ENCODE data around the gene HOXD1.

Gene HOXD1

DNA sequence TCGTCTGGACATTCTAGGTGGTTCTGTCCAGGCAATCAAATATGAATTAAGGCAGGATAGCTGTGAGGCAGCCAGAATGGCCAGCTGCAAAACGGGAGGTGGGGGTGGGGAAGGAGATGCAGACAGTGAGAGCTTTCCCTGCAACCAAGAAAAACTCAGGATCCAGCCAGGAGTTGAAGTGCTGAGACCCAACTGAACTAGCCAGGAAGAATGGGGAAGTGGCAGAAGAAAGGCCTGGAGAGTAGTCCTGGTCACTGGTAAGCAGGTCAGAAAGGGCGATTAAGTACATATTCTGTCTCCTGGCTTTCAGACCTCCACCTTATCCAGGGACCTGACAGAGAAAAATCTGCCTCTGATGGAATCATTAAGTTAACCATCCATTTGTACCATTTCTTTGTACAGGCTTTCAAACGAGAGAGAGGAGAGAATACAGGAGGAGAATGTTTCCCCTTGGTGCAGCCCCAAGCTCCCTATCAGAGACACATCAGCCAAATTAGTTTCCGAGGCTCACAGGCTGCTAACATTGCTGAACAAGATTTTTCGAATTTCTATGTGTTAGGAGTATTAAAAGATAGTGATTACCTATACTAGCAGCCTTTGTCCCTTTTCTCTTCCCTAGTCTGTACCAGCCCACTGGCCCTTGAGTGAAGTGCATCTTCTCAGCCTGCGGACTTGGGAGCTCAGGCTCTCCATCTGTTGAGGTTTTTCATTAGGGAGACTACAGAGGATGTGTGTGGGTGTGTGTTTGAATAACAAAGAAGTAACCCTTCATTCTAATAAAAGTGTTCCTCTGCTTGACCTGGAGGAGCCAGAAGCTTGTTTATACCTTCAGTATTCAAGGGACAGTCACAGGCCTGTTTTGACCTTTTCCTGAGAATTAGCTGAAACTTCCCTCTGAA, 12.5 kb upstream of the HOXD1 start:
- Histone ChIP-seq H3K27ac (no peak overlapping the region), H3K4me3 (no peak overlapping the region)

DNA sequence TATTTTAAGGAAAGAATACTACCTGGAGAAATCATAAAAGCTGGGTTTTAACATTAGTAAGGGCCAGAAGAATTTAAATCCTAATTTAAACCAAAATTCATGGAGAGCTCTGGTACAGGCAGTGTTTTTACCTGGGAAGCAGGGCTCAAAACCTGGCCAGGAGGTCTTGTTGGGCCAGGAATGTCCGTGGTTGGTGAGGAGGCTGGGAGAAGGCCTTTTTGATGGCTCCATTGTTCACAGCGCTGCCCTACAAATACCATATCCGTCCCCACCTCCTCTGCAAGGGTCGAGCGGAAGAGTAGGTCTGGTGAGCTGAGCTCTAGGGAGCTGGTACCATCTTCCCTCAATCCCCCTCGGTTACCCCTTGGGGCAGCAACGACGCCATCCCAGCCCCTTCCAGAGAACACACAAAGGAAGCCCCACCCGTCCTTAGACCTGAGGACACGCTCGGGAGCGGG, 10.9 kb upstream of the HOXD1 start:
- peak overlapping the region; percentile 18 to 44 (median 28) for H3K4me3 ChIP-seq
- H3K27ac ChIP-seq, result peak overlapping the region in 6 of 21 experiments; percentile 12 to 63 (median 33)

DNA sequence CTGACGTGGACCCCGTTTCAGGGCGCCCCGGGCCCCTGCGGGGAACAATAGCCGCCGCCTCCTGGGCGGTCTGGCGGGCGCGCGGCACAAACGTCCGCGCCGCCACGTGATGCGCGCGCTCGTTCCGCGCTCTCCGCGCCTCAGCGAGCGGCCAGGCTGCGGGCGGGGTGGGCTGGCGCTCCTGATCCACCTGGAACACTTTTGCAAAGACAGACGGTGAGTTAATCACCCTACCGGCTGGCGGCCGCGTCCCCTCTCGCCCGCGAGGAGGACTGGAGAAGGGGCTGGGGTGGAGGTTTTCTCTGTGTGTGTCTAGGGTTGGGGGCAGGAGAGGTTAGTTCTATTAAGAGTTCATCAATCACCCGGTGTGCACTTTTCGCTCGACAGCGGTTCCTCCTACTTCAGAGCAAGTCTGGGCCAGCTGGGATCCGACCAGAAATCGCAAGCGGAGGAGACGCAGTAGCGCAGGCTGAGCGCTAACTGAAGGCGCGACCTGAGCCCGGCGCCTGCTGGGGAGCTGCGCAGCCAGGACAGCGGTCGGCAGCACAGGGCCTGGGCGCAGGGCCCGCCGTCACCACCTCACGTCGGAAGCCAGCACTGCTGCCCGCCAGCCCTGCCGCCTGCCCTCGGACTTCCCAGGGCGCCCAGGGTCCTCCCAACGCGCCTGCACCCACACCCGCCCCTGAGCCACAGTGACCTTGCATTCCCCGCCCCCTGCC, 10.3 kb upstream of the HOXD1 start:
- H3K4me3 ChIP-seq, result peak overlapping the region; percentile 18 to 44 (median 28)
- peak overlapping the region in 8 of 21 experiments; percentile 12 to 63 (median 46) for H3K27ac ChIP-seq

DNA sequence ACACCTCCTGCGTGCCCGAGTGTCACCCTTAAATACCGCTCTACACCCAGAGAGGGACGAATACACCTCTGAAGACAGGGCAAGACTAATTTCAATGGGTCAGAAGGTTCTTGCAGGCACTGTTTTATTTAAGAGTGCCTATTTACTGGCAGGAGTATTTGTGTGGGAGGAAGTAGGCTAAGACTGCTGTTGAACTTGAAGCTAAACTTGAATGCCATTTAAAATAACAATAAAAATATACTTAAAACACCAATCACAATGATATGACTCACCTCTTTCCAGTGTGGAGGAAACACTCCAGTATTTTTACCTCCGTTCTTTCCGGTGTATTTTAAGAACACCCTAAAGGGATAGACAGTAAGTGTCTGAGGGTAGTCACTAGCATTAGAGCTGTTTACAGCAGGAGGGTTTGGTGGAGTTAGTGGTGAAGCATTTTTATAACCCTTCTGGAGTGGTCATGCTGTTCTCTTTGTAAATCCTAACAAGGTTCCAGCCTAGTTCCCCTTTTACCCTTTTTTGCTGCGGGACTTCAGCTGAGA, 9.6 kb upstream of the HOXD1 start:
- Histone ChIP-seq H3K27ac (peak overlapping the region in 3 of 21 experiments; percentile 48 to 63 (median 59)), H3K4me3 (peak overlapping the region in 6 of 7 experiments; percentile 18 to 44 (median 28))

DNA sequence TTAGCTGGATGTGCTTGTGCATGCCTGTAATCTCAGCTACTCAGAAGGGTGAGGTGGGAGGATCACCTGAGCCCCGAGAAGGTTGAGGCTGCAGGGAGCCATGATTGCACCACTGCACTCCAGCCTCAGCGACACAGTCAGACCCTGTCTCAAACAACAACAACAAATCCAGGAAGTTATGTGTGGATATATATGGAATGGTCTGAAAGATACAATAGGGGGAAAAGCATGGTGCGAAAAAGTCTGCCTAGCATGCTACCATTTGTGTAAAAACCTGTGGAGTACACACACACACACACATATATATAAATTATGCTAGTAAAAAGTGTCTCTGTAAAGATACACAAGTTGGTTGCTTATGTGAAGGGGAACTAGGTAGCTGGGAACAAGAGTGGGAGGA, 6.9 kb upstream of the HOXD1 start:
- Histone ChIP-seq H3K4me3 (no peak overlapping the region), H3K27ac (no peak overlapping the region)

DNA sequence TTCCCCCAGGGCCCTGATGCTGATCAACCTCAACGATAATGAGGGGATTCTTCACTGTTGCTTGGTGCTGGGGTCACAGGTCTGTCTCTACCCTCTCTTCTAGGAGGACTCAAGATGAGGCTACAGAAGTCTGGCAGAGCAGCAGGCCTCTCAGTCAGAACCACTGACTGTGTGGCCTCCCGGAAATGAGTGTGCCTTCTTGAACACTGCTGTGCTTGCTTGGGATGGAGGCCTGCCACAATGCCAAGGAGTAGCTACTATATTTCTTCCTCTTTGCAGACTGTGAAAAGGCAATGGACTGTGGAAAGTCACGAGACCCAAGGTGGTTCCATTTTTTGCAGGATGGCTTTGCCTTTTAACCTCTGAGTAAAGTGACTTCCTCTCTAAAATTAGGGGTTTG, 5.8 kb upstream of the HOXD1 start:
- Histone ChIP-seq H3K4me3 (no peak overlapping the region), H3K27ac (no peak overlapping the region)

DNA sequence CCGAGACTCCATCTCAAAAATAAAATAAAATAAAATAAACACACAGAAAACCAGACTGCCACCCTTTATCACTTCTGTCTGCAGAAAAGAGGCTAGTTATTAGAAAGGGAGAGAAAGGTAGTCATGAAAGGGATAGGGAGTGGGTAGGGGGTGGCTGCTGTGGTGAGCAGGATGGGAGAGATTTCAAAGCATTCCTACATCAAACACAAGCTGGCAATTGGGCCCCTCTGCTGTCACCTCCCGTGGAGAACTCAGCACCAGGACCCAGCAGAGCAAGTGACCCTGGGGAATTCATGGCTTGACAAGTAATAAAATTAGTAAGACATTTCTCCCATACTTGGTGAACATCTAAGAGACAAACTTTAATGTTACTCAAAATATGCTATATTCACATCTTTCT, 3.7 kb upstream of the HOXD1 start:
- Histone ChIP-seq H3K4me3 (no peak overlapping the region), H3K27ac (no peak overlapping the region)

DNA sequence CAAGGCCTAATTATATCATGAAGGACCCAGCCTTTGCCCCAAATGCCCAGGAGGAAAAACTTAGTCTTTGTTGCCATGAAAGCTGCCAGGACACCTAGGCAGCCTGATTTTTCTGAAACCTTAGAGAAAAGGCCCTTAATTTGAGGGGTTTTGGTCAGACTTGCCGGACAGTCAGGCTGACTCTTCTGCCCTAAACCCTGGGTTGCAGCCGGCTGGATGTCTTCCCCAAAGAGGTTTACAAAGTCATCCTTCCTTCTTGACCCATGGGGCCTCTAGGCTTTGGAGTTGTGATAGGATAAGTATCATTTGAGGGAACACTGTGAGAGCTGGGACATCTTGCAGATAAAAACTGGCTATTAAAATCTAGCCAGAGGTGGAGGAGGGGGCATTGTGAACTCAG, 2.4 kb upstream of the HOXD1 start:
- no peak overlapping the region for H3K27ac ChIP-seq
- no peak overlapping the region for H3K4me3 ChIP-seq

DNA sequence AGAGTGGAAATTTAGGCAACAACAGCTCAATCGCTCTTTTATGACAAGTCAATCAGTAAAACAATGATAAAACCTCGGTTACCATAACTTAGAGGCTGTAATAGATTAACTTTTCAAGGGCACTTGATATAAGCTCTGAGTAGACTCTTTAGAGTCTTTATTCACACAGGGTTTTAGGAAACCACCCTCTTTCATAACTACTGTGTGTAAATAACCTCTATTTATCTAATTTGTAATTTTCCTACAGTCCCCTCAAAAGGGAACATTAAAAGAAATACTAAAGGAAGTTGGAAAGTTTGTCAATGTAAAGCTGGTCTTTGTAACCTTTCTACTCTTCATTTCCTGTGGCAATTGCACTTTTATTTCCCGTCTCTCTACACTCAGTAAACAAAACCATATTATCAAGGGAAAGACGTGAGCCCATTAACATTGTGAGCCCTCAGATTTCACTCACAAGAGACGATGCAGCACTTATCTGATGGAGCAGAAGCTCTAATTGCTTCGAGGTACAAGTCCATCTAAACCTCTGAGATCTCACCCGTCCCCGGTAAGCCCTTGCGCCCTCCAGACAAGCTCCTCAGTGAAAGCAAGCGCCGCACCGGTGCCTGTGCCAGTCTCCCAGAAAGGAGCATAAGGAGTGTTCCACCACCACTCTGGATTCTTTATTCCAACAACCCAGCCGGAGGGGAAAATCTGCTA, 1.1 kb upstream of the HOXD1 start:
- H3K4me3 ChIP-seq, result peak overlapping the region; percentile 32 to 58 (median 48)
- H3K27ac ChIP-seq, result peak overlapping the region in 4 of 21 experiments; percentile 18 to 65 (median 44)

DNA sequence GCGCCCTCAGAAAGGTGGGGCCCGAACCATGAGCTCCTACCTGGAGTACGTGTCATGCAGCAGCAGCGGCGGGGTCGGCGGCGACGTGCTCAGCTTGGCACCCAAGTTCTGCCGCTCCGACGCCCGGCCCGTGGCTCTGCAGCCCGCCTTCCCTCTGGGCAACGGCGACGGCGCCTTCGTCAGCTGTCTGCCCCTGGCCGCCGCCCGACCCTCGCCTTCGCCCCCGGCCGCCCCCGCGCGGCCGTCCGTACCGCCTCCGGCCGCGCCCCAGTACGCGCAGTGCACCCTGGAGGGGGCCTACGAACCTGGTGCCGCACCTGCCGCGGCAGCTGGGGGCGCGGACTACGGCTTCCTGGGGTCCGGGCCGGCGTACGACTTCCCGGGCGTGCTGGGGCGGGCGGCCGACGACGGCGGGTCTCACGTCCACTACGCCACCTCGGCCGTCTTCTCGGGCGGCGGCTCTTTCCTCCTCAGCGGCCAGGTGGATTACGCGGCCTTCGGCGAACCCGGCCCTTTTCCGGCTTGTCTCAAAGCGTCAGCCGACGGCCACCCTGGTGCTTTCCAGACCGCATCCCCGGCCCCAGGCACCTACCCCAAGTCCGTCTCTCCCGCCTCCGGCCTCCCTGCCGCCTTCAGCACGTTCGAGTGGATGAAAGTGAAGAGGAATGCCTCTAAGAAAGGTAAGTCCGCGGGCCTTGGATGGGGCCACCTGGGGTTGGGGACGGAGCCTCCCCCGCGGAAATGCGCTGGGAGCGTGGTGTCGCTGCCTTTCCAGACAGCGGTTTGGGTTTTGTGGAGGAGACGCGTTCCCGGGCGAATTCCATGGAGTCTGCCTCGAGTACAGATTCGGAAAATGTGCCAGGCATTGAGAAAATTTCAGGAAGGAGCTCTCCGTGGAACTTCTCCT, 559 bp downstream of the HOXD1 start:
- H3K4me3 ChIP-seq, result peak overlapping the region; percentile 32 to 58 (median 48)

DNA sequence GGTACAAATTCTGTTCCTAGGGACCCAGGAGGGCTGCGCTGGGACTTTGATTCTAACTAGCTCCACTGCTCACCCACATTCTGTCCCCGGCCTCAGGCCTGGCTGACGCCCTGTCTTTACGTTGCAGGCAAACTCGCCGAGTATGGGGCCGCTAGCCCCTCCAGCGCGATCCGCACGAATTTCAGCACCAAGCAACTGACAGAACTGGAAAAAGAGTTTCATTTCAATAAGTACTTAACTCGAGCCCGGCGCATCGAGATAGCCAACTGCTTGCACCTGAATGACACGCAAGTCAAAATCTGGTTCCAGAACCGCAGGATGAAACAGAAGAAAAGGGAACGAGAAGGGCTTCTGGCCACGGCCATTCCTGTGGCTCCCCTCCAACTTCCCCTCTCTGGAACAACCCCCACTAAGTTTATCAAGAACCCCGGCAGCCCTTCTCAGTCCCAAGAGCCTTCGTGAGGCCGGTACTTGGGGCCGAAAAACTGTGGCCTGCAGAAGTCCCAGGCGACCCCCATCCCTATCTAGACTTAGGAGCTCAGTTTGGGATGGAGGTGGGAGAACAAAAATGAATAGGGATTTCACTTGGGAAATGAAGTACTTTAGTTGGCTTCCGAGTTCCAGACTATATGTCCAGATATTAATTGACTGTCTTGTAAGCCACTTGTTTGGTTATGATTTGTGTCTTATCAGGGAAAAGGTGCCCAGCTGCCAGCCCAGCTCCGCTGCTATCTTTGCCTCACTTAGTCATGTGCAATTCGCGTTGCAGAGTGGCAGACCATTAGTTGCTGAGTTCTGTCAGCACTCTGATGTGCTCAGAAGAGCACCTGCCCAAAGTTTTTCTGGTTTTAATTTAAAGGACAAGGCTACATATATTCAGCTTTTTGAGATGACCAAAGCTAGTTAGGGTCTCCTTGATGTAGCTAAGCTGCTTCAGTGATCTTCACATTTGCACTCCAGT, 1.5 kb downstream of the HOXD1 start:
- H3K4me3 ChIP-seq, result peak overlapping the region in 3 of 7 experiments; percentile 48 to 58 (median 53)
- no peak overlapping the region for H3K27ac ChIP-seq

More for the DNA sequence above, 559 bp downstream of the HOXD1 start:
- peak overlapping the region in 7 of 21 experiments; percentile 19 to 71 (median 44) for H3K27ac ChIP-seq

DNA sequence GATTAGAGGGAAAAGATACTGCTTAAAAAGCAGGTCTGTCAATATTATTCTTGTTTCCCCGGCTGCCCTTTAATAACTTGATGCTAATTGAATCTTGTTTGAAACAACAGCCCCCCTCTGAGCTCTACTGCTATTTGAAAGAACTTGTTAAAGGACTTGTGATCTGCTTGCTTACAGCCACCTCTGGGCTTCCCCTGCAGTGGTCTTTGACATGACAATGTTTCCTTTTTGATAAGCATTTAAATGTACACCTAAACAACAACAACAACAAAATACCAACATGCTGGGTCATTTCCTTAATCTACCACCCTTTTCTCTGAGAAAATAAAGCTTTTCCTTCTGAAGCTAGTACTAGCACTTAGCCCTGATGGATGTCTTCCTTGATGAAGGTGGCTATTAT, 3.9 kb downstream of the HOXD1 start:
- Histone ChIP-seq H3K4me3 (no peak overlapping the region), H3K27ac (no peak overlapping the region)

DNA sequence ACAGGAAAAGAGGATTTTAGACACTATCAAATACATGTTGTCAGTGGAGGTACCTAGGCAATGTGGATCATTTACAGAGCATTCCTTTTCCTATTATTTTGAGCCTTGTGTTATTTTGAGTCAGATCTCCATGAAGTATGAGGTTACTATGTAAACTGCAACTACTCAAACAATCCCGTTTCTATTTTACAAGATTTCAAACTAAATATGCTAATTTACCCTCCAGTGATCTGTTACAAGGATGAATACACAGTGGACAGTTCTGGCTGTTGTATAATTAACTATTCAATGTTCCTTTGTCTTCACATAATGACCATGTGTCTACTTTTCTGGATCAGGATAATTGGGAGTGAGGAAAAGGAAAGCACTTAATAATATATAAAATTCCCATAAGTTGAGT, 4.6 kb downstream of the HOXD1 start:
- Histone ChIP-seq H3K4me3 (no peak overlapping the region), H3K27ac (no peak overlapping the region)

DNA sequence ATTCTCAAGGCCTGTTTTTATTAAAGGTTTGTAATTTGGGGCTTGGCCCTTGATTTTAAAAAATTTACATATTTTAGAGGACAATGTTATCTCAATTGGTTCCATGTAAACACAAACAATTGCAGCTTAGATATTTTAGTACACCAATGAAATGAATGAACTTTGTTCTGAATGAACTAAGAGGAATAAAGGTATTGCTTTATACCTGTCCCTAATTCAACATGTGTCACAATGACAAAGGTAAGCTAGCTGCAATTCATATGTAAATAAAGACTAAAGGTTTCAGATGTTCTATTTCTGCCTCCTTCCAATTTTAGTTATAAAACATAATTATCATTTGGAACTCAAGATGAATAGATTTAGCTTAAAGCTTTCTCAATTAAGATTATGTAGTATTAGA, 11.4 kb downstream of the HOXD1 start:
- H3K4me3 ChIP-seq, result no peak overlapping the region

DNA sequence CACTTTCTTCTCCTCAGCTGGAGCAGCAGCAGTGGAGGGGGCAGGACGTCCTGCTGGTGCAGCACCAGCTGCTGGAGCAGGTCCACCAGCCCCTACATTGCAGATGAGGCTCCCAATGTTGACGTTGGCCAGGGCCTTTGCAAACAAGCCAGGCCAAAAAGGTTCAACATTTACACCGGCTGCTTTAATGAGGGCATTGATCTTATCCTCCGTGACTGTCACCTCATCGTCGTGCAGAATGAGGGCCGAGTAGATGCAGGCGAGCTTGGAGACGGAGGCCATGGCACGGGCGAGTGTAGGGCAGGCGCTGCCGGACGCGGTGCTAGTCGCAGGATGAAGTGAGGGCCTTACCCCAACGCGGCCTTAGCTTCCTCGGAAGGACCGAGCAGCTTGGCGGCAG, 12.5 kb downstream of the HOXD1 start:
- H3K27ac ChIP-seq, result no peak overlapping the region
- no peak overlapping the region for H3K4me3 ChIP-seq

More for the DNA sequence above, 11.4 kb downstream of the HOXD1 start:
- H3K27ac ChIP-seq, result no peak overlapping the region

DNA sequence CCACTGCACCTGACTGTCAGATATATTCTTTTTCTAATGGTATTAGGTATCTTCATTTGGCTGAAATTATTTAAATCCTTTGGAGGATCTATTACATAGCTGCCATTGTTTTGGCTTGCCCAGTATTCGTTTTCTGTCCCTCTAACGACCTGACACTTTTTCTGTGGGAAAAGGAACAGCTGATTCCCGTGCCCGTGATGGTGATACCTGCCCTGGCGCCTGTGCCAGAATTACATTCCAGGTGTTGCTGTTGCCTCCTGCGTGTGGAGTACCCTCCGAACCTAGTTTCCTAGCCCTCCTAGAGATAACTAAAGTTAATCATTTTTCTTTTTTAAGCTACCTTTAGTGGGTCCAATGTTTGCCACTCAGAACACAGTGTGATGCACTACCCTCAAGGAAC, 14.0 kb downstream of the HOXD1 start:
- Histone ChIP-seq H3K27ac (no peak overlapping the region), H3K4me3 (no peak overlapping the region)

DNA sequence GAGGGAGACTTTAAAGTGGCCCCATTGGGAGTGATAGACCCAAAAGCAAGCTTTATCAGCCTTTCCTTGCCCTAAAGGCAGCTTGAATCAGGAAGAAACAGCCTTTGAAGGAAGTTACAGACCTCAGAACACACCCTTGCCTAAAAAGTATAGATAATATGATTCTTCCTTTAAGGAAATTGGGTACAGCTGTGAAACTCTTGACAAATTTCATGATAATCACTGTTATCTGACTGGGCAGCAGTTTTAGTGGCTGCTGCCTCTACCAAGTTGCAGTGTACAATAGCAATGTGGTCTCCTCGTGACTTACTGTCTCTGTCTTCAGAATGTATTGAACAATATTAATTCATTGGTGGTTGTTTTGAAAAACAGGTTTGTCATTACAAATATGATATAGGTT, 16.7 kb downstream of the HOXD1 start:
- no peak overlapping the region for H3K4me3 ChIP-seq
- H3K27ac ChIP-seq, result no peak overlapping the region

DNA sequence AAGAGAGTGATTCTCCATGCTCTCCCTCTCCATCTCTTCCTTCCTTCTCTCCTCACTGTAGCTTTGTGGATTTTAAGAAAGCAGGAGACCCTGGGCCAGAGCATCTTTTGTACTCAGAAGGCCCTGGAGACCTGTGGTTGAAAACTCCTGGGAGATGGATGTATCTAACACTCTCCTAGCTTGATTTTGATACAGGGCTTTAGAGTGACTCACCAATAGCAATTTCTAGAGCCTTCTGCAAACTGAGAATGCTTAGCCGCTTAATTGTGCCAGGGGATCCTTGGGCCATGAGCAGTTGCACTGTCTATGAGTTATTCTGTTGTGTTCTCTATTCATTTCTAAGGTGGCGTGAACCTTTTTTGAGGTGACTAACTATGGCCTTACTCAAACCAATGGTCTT, 17.7 kb downstream of the HOXD1 start:
- H3K4me3 ChIP-seq, result no peak overlapping the region
- no peak overlapping the region for H3K27ac ChIP-seq

Measured in skin epidermis (tissue), 12 donors.